GM23248 (cell line): ENCODE measurements around the gene ST3GAL6.
A peak's percentile ranks its signal among the peaks of the same experiment; 100 is the strongest.

ENCODE experiments used
- EZH2 ChIP-seq: fragments of 200-600 bp; sonication (generic); IDR thresholded peaks from 2 replicates; pipeline ENCODE4 v1.6.1; 2018; ENCODE audit warnings: antibody characterized with exemption, mild to moderate bottlenecking; ENCODE audit not compliant: insufficient read depth, poor library complexity, severe bottlenecking
- EZH2phosphoT487 ChIP-seq: fragments of 200-600 bp; sonication (generic); IDR thresholded peaks from 2 replicates; pipeline ENCODE4 v1.6.1; 2018; ENCODE audit warnings: antibody characterized with exemption, moderate library complexity, mild to moderate bottlenecking, low read depth; ENCODE audit not compliant: insufficient read depth

- TF ChIP-seq EZH2 (peak; percentile 90), EZH2phosphoT487 (0 out of 2 replicates have a peak, but pooled peaks have one; percentile 17)
These were observed 29.9 kb upstream of the ST3GAL6 start for GRCh38 chr3:98733053-98733811.
